Adipose tissue (tissue), 3 donors: ENCODE measurements around the gene ZNF69. TPM values are rescaled to one million over a fixed set of nuclear protein-coding genes. Genes with fewer than 3 reads are reported as not detected.
"Not testable (repeated sequence)": the region's sequence is repeated elsewhere in the genome, so short reads cannot be mapped to it uniquely, and the experiment has no call there.

ENCODE experiments used
- H3K27ac ChIP-seq: one replicate; pipeline ENCODE4 v1.5.1; 2013; ENCODE audit warnings: low read depth, low read length
- WGBS, 3 donors: extraction: QIAGEN DNeasy Blood & Tissue Kit; methylation state at CpG; one replicate each; pipeline ENCODE4 v1.1.7; 2013; 5-methylcytosine and 5-hydroxymethylcytosine counted together
- polyA plus RNA-seq, 3 donors: library from polyadenylated mRNA; stranded (reverse); fragments of 200-250 nt; gene quantifications; one replicate each; pipeline ENCODE4 v1.2.3, GENCODE V29; 2013
- donor health status: healthy with polysubstance abuse.
- donor health status: Bipolar disorder and iron deficiency.
- donor health status: healthy.

The ZNF69 gene
- 1 to 10 TPM; 2.4 to 3.9 (median 3.4) TPM for polyA plus RNA-seq

DNA sequence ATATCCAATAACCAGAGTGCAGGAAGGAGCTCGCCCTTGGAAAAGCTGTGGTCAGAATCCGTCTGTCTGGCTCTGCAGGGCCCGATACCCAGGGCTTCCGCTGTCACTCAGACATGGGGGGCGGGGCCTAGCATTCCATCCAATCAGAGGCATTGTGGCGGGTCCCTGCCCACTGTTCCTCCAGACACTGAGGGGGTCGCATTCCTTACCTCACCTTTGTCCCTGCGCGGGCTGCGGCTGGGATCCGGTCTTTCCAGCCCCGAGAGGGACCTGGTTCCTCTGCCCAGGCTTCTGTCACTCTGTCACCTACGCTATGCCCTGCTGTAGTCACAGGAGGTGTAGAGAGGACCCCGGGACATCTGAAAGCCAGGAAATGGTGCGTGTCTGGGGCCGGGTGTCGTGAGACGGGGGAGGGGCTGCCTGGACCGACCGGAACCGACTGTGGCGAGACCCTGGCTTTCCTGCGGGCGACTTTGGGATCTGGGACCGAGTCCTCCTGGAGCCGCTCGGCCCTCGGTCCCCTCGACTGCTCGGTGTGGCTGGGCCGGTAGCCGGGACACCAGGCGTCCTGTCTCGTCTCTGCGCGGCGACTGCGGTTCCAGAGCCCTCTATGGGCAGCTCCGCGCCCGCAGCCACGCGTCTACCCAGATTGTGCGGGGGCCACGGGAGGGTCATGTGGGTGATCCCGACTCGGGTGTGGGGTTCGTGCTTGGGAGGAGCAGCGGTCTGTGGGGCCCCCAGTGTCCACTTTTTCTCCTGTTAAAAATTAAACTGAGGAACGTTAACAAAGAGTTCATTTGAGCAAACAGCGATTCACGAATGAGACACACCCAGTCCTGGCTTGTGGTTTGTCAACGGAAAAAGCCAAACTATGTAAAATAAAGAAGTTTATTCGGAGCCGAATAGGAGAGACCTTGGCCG, at the start of gene ZNF69:
ZNF69 (plus strand) TSS at position 172 of the 921 bp plus-strand sequence; CDS start at position 314, 142 bp downstream.
- no peak within 1 kb of the TSS for H3K27ac ChIP-seq
- WGBS, 3 donors = 0 to 1% (median 0%) methylated on average over 55 to 56 of the region's 56 CpGs

DNA sequence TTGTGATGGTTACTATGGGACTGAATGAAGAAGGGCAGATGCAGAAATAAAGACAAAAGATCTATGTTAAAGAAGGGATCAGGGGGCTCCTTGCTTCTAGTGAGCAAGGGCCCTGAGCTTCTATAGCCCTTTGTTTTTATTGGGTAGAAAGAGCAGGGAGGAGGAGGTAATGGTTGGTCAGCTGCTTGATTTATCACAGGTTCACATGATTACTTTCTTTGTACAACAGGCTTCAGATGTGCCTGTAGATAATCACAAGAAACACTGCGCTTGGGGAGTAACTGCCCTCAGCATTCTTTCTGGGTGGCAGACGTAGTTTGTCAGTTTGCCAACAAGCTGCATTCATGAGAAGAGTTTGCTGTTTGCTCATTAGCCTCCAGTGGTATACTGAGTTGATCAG, 43.9 kb upstream of the ZNF69 start:
- 47 to 68% (median 64%) methylated on average over 2 of the region's 2 CpGs for WGBS, 3 donors

GRCh38 chr19:11847615-11848014, 40.0 kb upstream of the ZNF69 start:
- H3K27ac ChIP-seq = not testable (repeated sequence)
- 61 to 71% (median 70%) methylated on average over 6 of the region's 6 CpGs for WGBS, 3 donors

More for the DNA sequence above, 43.9 kb upstream of the ZNF69 start:
- H3K27ac ChIP-seq = no peak overlapping the region

DNA sequence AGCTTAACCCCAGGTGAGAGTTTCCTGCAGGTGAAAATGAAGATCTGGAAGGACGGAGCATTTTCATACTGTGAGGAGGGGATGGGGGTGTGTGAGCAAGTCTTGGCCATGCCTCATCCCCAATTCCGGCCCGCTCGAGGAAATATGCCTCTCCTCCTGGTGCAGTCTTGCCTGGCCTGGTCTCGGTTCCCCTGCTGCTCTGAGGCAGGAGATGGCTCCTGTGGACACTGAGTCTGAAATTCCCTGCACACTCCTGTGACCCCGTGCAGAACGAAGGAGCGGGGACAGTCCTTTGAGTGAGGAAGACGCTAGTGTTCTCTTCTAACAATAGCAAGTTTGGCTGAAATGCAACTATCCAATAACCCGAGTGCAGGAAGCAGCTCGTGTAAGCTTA, 39.4 kb upstream of the ZNF69 start:
- WGBS, 3 donors = 34 to 37% (median 36%) methylated on average over 11 of the region's 11 CpGs
- H3K27ac ChIP-seq = no peak overlapping the region

DNA sequence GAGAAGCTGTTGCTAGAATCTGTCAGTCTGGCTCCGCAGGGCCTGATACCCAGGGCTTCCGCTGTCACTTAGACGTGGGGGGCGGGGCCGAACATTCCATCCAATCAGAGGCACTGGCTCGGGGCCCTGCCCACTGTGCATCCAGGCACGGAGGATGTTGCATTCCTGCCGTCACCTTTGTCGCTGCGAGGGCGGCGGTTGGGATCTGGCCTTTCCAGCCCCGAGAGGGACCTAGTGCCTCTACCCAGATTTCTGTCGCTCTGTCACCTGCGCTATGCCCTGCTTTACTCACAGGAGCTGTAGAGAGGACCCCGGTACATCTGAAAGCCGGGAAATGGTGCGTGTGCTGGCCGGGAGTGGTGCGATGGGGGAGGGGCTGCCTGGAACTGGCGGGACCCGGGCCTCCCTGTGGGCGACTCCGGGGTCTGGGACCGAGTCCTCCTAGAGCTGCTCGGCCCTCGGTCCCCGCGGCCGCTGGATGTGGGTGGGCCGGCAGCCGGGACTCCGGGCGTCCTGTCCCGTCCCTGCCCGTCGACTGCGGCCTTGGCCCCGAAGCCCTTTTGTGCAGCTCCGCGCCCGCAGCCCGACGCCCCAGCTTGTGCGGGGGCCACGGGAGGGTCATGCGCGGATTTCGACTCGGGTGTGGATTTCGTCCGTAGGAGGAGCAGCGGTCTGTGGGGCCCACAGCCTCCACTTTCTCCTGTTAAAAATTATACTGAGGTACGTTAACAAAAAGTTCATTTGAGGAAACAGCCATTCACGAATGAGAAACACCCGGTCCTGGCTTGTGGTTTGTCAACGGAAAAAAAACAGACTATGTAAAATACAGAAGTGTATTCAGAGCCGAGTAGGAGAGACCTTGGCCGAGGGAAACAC, 38.8 kb upstream of the ZNF69 start, which contains the start of gene ZNF439:
ZNF439 (plus strand) TSS at position 133 of the 876 bp plus-strand sequence; CDS start at position 275, 142 bp downstream.
- no peak within 1 kb of the TSS for H3K27ac ChIP-seq
- 1% methylated on average over 54 to 59 of the region's 59 CpGs for WGBS, 3 donors

- WGBS, 3 donors = 95 to 97% (median 95%) methylated on average over 4 of the region's 4 CpGs
- not testable (repeated sequence) for H3K27ac ChIP-seq
Measured at GRCh38 chr19:11850289-11850688, 37.3 kb upstream of the ZNF69 start.

DNA sequence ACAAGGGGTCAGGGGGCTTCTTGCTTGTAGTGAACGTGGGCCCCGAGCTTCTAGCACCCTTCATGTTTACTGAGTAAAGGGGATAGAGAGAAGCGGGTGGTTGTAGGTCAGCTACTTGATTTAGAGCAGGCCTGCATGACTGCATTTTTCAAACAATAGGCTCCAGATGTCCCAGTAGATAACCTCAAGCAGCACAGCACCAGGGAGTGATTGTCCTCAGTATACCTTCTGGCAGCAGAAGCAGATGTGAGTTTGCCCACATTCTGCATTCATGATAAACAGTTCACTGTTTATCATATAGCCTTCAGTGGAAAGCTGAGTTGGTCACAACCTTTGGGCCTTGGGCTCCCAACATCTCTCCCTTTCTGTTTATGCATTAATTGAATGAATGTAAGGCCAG, 34.2 kb upstream of the ZNF69 start:
- 78 to 99% (median 80%) methylated on average over 3 of the region's 3 CpGs for WGBS, 3 donors
- no peak overlapping the region for H3K27ac ChIP-seq

DNA sequence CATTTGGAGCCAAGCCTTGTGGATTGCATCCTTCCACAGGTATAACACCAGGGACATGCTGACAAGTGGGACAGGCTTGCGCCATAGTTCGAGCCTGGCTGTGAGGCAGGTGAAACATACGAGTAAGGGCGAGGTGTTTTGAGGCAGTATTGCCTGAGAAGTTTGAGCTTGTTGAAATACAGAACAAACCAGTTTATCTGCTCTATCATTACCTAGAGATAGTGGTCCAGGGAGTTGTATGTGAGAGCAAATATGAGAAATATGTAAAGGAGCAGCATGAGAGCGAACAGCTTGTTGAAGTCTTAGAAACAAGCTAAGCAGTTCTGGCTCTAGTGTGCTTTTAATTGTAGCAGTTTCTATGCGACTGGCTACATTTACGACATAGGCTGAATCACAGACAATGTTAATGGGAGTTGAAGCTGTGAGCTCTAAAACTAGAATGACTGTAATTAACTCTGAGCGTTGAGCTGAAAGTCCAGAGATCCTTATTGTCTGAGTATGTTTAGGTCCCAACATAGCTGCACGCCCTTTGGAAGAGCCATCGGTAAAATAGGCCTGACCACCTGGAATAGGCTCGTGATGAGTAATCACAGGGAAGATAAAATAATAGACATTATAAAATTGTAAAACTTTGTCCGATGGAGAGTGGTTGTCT, 30.9 kb upstream of the ZNF69 start:
- WGBS, 3 donors = 91 to 96% (median 93%) methylated on average over 12 of the region's 12 CpGs
- no peak overlapping the region for H3K27ac ChIP-seq

DNA sequence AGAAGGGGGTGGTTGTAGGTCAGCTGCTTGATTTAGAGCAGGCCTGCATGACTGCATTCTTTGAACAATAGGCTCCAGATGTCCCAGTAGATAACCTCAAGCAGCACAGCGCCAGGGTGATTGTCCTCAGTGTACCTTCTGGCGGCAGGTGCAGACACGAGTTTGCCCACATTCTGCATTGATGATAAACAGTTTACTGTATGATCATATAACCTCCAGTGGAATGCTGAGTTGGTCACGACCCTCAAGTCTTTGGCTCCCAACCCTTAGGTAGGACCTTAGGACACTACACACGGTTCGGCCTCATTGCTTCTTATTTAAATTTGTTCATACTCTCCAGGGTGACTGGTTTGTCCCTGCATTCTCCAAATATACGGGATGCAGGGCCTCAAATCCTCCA, 26.9 kb upstream of the ZNF69 start:
- 94 to 99% (median 98%) methylated on average over 7 of the region's 7 CpGs for WGBS, 3 donors
- no peak overlapping the region for H3K27ac ChIP-seq

DNA sequence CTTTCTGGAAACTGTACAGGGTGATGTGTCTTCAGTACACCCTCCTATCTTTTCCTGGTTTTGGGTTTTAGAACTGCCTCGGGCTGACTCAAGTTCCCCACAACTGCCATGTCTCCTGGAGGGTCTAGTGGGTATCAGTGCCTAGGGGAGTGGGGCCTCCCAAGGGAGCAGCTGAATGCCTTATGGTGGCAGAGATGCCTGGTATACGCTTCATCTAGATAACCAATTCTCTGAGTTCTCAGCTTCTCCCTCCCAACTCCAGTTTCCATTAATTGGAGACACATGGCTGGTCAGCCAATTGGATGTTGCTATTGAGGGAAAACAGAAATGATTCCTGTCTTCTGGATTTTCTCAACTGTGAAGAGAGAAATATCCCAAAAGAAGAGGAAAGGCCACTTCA, 26.3 kb upstream of the ZNF69 start:
- no peak overlapping the region for H3K27ac ChIP-seq
- 97 to 98% (median 98%) methylated on average over 2 of the region's 2 CpGs for WGBS, 3 donors

- H3K27ac ChIP-seq = not testable (repeated sequence)
- WGBS, 3 donors = 91 to 98% (median 94%) methylated on average over 4 of the region's 4 CpGs
Measured at GRCh38 chr19:11867766-11868165, 19.8 kb upstream of the ZNF69 start.

DNA sequence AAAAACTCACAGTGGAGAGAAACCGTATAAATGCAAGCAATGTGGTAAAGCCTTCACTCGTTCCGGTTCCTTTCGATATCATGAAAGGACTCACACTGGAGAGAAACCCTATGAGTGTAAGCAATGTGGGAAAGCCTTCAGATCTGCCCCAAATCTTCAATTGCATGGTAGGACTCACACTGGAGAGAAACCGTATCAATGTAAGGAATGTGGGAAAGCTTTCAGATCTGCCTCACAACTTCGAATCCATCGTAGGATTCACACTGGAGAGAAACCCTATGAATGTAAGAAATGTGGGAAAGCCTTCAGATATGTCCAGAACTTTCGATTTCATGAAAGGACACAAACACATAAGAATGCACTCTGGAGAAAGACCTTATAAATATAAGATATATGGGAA, 19.4 kb upstream of the ZNF69 start:
- no peak overlapping the region for H3K27ac ChIP-seq
- WGBS, 3 donors = 96 to 98% (median 98%) methylated on average over 8 of the region's 8 CpGs

DNA sequence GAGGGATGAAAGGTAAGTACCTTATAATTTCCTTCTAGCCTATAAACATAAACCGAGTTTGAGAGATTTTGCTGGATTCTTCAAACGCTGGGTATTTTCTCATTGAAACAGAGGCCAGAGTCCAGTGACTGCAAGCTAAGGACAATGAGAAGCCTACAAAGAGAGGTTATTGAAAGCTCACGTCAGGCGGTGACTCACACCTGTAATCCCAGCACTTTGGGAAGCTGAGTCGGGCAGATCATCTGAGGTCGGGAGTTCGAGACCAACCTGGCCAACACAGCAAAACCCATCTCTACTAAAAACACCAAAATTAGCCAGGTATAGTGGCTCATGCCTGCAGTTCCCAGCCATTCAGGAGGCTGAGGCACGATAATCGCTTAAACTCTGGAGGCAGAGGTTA, 15.0 kb upstream of the ZNF69 start:
- 93 to 95% (median 95%) methylated on average over 9 of the region's 9 CpGs for WGBS, 3 donors

GRCh38 chr19:11873762-11874161, 13.8 kb upstream of the ZNF69 start:
- no peak overlapping the region for H3K27ac ChIP-seq
- 81 to 88% (median 88%) methylated on average over 1 of the region's 1 CpG for WGBS, 3 donors

More for the DNA sequence above, 15.0 kb upstream of the ZNF69 start:
- no peak overlapping the region for H3K27ac ChIP-seq

- WGBS, 3 donors = 70 to 82% (median 77%) methylated on average over 16 of the region's 16 CpGs
- H3K27ac ChIP-seq = not testable (repeated sequence)
Measured at GRCh38 chr19:11879687-11880266, 7.8 kb upstream of the ZNF69 start.

DNA sequence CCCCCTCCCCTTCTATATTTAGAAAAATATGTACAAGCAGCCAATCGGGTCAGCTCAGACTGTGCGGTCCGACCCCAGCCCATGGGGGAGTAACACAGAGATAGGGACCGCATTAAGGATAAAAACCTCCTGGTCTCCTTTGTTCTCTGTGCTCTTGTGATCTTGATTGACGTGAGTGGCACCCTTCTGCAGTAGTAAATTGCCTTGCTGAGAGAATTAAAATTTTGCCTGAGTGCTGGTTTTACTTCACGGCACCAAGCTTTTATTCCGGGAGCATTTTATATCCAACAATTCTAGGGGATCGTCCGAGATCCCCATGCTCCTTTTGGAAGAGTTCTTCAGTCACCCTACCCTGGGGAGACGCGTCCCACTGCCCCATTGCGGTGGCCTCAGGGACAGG, 7.0 kb upstream of the ZNF69 start:
- no peak overlapping the region for H3K27ac ChIP-seq
- 86 to 96% (median 91%) methylated on average over 12 of the region's 12 CpGs for WGBS, 3 donors

DNA sequence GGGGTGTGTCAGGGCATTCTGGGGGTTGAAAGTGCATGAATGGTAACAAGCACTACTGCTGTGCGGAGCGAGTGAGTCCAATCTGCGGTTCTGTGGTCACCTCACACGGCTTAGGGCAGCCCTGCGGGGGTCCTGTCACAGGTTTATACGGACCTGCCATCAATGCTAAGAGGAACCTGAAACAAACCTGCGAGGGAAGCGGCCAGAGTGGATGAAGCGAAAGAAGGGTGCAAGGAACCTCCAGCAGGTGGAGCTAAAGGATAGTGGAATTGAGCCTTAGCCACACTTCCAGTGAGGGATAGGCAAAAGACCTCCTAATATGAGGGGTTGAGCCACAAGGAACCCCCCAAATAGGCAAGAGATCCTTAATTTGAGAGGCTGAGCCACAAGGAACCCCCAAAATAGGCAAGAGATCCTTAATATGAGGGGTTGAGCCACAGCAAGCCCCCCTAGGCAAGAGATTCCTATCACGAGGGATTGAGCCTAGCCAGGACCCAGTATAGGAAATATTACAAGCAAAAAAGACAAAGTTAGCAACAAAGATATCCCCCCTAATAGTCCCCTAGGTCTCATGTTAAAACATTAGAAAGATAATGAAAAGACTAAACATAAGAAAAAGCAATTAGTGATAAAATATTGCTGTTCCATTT, 6.3 kb upstream of the ZNF69 start:
- WGBS, 3 donors = 10 to 19% (median 16%) methylated on average over 10 of the region's 10 CpGs
- no peak overlapping the region for H3K27ac ChIP-seq

- H3K27ac ChIP-seq = no peak overlapping the region
- WGBS, 3 donors = 34 to 70% (median 56%) methylated on average over 2 of the region's 2 CpGs
Measured at GRCh38 chr19:11882606-11883005, 5.0 kb upstream of the ZNF69 start.
